NCI-H82 treated with DMSO at 0.1 percent for 48 hours (cell line): ENCODE measurements around the gene ALAD.
"Not testable (repeated sequence)": the region's sequence is repeated elsewhere in the genome, so short reads cannot be mapped to it uniquely, and the experiment has no call there.

Experiments
- DNase-seq: peaks from one replicate; lab custom pipeline; 2025; ENCODE audit not compliant: unreplicated experiment; lab: John Stamatoyannopoulos, UW

Gene ALAD

DNA sequence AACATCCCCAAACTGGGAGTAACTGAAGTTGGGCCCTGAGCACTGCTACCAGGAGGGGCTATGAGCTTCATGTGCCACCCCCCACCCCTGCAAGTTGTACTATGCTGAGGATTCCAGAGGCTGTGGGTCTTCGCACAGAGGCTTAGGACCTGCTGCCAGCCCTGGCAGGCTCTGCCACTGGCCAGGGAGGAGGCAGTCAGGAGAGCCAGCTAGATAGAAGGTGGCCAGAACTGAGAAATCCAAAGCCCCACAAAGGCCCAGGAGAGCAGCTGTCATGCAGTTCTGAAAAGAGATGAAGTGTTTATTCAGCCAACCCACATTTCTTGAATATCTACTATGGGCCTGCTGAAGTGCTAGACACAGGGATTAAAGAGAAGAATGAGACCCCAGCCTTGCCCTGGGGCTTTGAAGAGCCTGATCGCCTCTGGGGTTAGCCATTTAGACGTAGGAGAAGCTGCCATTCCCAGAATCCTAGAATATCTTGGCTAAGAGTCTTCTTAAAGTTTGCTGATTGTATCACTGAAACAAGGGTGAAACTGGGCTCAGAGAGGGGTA is 1.4 kb downstream of the ALAD start:
- no peak for DNase-seq

- no peak for DNase-seq
These were observed 2.3 kb downstream of the ALAD start for GRCh38 chr9:113398796-113399195.

- no peak for DNase-seq
These were observed 3.9 kb downstream of the ALAD start for GRCh38 chr9:113397203-113397631.

DNA sequence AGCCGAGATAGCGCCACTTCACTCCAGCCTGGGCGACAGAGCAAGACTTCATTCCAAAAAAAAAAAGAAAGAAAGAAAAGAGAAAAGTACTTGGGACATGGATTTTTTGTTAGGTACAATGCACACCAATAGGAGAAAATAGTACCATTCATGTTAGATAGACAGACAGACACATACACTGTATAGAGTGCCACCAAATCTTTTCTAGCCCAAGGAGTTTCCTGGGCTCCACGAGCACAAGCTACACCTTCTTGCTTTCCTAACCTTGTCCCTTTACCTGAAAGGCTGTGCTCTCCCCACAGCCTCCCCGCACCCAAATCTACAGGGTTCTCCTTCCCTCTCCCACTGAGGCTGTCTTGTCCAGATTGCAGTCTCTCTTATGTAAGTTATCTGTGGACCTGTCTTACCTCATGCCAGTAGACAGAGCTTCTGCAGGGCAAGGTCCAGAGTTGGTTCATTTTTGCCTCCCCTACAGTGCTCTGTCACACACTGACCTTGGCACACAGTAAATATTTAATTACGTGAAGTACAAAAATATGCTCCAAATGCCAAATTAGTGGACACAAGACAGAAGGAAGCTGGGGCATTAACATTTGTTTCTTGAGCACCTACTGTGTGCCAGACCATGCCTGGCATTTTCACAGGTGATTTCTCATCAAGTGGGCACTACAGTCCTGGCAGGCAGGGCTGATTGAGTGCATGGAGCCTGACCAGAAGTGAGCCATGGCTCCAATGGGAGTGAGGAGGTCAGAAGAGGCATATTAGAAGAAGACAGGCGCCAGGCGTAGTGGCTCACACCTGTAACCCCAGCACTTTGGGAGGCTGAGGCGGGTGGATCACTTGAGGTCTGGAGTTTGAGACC is 5.9 kb downstream of the ALAD start:
- DNase-seq: no peak

GRCh38 chr9:113393281-113393680 is 7.8 kb downstream of the ALAD start:
- no peak for DNase-seq

- DNase-seq: no peak
These were observed 9.2 kb downstream of the ALAD start for GRCh38 chr9:113391917-113392316.

DNA sequence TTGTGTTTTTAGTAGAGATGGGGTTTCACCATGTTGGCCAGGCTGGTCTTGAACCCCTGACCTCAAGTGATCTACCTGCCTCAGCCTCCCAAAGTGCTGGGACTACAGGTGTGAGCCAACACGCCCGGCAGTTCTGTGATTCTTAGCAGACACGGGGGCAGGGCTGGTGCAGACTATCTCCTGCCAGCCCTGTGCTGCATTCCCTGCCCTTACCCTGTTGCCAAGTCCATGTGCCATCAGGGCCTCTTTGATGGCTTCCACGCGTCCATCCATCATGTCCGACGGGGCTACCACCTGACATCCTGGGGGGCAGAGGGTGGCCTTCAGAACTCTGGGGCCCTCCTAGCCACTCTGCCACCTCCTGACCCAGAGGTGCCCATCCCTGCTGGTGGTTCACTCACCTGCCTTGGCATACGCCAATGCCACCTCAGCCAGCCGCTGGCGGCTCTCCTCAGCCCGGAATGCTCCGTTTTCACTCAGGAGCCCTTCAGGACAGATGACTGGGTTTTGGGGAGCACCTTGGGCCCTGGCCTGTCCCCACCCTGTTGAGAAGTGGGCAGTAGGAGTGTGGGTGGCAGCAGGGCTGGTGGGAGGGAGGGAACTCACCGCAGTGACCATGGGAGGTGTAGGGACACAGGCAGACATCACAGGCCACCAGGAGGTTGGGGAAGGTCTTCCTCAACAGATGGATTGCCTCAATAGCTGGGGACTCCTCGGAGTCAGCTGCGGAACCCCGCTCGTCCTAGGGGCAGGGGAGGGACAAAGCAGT is 10.7 kb downstream of the ALAD start:
- no peak for DNase-seq

GRCh38 chr9:113389451-113389850 is 11.6 kb downstream of the ALAD start:
- no peak for DNase-seq

- no peak for DNase-seq
These were observed 12.3 kb downstream of the ALAD start for GRCh38 chr9:113388833-113389232.

GRCh38 chr9:113387560-113388230 is 13.4 kb downstream of the ALAD start:
- DNase-seq: no peak

DNA sequence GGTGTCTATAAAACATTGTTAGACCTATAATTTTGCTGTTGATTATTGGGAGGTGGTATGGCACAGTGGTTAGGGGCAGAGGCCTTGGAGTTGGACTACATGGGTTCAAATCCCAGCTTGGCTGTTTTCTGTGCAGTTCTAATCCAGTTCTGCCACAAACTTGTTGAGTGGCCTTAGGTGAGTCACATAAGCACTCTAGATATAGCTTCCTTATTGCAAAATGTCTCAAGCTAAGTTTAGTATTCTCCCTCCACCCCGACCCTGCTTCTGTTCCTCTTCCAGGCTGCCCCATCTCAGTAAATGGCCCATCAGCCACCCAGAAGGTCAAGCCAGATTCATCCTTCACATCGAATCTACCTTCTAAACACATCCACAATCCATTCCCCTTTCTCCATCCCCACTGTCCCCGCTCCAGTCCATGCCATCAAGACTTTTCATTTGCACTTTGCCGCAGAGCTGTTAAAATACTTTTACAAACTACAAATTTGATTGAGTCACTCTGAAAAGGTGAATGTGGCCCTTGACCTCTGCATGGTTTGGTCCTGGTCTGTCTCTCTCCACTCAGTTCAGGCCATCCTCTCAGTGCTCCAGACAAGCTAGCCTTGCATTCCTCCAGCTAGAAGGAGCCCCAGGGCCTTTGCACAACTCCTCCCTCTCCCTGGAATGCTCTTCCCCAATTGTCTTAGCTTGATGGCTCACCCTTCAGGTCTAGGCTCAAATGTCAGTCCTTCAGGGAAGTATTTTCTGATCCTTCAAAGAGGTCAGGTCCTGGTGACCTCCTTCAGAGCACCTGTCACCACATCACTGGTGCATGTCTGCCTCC is 14.3 kb downstream of the ALAD start:
- DNase-seq: no peak

DNA sequence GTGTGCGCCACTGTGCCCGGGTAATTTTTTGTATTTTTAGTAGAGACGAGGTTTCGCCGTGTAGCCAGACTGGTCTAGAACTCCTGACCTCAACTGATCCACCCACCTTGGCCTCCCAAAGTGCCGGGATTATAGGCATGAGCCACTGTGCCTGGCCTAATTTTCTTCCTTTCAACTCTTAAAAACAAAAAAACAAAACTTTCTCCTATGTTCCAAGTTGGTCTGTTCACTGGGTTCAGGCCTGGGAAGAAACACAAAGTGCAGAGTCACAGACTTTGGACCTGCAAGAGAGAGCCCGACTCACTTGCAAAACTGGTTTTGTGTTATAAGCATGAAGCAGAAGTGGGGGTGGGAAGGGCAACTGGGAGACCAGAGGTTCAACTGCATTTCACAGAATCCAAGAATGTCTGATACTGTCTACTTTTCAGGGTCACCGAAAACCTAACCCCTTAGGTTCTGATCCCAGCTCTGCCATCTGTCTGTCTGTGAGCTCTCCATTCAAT is 19.1 kb downstream of the ALAD start:
- DNase-seq: no peak

DNA sequence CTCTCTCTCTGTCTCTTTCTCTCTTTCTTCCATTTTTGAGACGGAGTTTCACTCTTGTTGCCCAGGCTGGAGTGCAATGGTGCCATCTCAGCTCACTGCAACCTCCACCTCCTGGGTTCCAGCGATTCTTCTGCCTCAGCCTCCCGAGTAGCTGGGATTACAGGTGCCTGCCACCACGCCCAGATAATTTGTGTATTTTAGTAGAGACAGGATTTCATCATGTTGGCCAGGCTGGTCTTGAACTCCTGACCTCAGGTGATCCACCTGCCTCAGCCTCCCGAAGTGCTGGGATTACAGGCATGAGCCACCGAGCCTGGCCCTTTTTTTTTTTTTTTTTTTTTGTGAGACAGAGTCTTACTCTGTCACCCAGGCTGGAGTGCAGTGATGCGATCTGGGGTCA is 19.6 kb downstream of the ALAD start:
- not testable (repeated sequence) for DNase-seq

- DNase-seq: no peak
These were observed 20.2 kb downstream of the ALAD start for GRCh38 chr9:113380869-113381378.

- DNase-seq: not testable (repeated sequence)
These were observed 21.3 kb downstream of the ALAD start for GRCh38 chr9:113379829-113380210.

GRCh38 chr9:113379094-113379828 is 21.8 kb downstream of the ALAD start:
- DNase-seq: not testable (repeated sequence)

GRCh38 chr9:113376634-113377567 is 24.2 kb downstream of the ALAD start, which contains the start of gene HDHD3:
HDHD3 (minus strand) TSS chr9:113376986; CDS start chr9:113374354, 2,632 bp downstream.
- DNase-seq: peak; percentile 60
